Measurements from ENCODE around the gene VPS9D1.

DNA sequence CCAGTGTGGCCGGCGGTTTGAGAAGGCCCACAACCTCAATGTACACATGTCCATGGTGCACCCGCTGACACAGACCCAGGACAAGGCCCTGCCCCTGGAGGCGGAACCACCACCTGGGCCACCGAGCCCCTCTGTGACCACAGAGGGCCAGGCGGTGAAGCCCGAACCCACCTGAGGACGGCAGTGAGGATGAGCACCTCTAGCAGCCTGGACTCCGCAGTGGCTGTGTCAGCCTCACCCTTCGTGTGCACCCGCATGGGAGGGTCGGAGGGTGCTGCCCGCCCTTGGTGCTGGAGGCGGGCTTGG lies 17.3 kb upstream of the VPS9D1 start:
- TF ChIP-seq TCF12 (IDR thresholded peaks at IDR 0.05; ENCODE audit: low read depth) (no peak), FOXM1 (IDR thresholded peaks at IDR 0.05; ENCODE audit: borderline replicate concordance, low read depth) (no peak), CEBPB (IDR thresholded peaks at IDR 0.05) (no peak), YY1 (IDR thresholded peaks at IDR 0.05; ENCODE audit: low read depth) (no peak), RAD21 (IDR thresholded peaks at IDR 0.05; ENCODE audit: low read depth) (no peak), EP300 (IDR thresholded peaks at IDR 0.05; ENCODE audit: borderline replicate concordance) (no peak), EGR1 (IDR thresholded peaks at IDR 0.05) (no peak), NFIC (IDR thresholded peaks at IDR 0.05) (no peak), CREB1 (IDR thresholded peaks at IDR 0.05; ENCODE audit: low read depth) (no peak), TAF1 (IDR thresholded peaks at IDR 0.05; ENCODE audit: low read depth) (no peak), REST (IDR thresholded peaks at IDR 0.05; ENCODE audit: low read depth) (no peak), USF1 (IDR thresholded peaks at IDR 0.05) (no peak)
- TF ChIP-seq, protein P1, sequence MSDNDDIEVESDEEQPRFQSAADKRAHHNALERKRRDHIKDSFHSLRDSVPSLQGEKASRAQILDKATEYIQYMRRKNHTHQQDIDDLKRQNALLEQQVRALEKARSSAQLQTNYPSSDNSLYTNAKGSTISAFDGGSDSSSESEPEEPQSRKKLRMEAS (IDR thresholded peaks at IDR 0.05): no peak

All from Ishikawa (cell line).